Stimulated activated CD4-positive, alpha-beta T cell treated with anti-CD3 and anti-CD28 coated beads, Interleukin-15, amount 100 ng/mL, for 1 hour (primary cell): ENCODE results near the gene BMPR1A.

Experiments used
- DNase-seq, 2 donors: peaks; one replicate each; pipeline ENCODE4 v3.0.0-alpha.2; 2020; ENCODE audit warnings: low read depth in 1 of 2, low spot score in 1 of 2

BMPR1A gene

DNA sequence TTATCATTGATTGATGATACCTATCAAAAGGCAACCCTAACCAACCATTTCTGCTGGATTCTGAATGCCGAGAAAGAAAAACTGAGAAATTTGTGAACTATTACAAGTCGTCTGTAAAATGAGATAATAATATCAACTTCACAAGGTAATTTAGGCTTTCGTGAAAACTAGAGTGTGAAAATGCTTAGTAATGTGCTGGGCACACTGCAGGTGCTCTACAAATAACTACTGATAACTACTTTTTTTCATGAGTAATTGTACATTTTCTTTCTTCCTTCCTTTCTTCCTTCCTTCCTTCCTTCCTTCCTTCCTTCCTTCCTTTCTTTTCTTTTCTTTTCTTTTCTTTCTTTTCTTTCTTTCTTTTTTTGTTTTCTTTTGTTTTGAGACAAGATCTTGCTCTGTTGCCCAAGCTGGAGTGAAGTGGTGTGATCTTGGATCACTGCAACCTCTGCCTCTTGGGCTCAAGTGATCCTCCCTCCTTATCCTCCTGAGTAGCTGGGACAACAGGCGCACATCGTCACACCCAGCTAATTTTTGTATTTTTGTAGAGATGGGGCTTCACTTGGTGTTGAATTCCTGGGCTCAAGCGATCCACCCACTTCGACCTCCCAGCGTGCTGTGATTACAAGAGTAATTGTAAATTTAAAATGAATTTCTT is 42.9 kb downstream of the BMPR1A start:
- no peak for DNase-seq

- no peak for DNase-seq
Observed at GRCh38 chr10:86801995-86802394, 45.6 kb downstream of the BMPR1A start.

- no peak for DNase-seq
Observed at GRCh38 chr10:86802473-86803108, 46.2 kb downstream of the BMPR1A start.

DNA sequence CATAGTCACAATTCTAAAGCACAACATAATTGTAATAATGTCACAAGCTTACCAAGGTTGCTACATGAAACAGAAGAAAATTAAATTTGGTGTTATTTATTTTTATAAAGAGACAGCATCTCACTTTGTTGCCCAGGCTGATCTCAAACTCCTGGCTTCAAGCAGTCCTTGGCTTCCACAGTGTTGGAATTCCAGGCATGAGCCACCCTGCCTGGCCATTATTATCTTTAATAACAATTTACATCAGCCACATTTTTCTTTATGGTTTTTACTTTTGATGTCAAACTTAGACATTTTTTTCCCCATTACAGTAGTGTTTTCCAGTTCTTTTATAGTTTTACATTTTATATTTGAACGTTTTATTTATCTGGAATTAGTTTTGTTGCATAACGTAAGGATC is 46.7 kb downstream of the BMPR1A start:
- no peak for DNase-seq

DNA sequence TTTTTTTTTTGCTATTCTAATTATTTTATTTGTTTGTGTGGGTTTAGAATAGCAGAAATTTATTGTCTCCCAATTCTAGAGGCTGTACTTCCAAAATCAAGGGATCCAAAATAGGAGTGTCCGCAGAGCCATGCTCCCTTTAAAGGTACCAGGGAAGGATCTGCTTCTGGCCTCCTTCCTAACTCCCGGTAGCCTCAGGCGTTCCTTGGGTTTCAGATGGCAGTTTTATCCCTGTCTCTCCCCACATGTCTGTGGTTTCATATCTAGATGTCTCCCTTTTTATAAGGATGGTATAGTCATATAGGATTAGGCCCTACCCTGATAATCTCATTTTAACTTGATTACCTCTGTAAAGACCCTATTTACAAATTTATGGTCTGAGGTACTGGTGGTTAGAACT is 48.4 kb downstream of the BMPR1A start:
- DNase-seq = no peak

DNA sequence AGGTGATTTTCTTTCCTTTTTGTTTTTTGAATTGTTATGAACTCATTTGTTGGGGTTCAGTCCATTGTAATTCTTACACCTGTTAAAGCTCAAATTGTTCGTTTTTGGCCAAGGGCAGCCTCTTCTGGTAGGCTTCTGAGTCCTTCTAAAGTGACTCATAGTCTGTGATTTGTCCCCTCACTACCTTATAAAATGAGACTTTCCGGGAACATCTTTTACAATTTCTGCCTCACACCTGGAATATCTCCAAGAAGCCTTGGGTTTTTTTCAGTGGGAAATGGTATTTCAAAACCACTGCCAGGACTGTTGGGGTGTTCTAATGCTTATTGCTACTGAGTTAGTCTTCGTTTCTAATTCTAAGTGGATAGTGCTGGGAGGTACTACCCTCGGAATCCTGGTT is 56.7 kb downstream of the BMPR1A start:
- no peak for DNase-seq

DNA sequence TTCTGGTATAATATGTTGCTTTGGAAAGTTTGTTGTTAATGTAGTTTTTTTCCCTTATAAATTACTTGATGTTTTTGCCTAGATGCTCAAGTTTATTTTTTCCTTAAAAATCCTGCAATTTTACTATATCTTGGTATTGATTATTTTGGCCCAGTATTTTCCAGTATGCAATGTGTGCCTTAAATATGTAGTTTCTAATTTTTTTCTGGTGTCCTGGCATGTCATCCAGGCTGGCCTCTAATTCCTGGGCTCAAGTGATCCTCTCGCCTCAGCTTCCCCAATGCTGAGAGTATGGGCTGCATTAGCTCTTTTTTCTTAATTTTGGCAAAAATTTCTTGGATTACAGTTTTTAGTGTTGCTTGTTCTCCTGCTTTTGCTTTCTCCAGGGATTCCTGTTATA is 57.6 kb downstream of the BMPR1A start:
- no peak for DNase-seq

- no peak for DNase-seq
Observed at GRCh38 chr10:86815035-86815617, 58.7 kb downstream of the BMPR1A start.

- no peak for DNase-seq
Observed at GRCh38 chr10:86815640-86816039, 59.2 kb downstream of the BMPR1A start.

DNA sequence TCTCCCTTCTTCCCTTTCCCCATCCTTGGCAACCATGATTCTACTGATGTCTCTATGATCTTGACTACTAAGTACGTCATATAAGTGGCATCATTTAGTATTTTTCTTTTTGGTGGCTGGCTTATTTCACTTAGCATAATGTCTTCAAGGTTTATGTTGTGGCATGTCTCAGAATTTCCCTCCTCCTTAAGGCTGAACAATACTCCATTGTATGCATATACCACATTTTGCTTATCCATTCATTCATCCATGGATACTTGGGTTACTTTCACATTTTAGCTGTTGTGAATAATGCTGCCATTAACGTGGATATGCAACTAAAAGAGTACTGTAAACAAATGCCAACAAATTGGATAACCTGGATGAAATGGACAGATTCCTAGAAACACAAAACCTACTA is 60.8 kb downstream of the BMPR1A start:
- DNase-seq = no peak

DNA sequence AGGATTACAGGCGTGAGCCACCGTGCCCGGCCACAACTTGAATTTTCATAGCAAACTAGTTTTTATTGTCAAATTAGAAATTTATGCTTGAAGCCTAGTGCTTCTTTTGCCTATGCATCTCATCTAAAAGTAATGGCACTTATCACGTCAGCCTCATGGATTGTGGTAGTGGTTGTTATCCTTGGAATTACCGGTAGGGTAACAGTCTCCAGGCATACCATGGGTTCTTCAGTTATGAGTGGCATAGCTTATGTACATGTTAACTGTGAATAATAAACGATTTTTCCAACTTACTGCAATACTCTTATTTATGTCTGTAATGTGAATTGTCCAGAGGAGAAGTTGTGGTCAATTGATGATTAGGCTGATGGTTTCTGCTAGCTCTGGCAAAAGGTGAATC is 63.1 kb downstream of the BMPR1A start:
- no peak for DNase-seq

DNA sequence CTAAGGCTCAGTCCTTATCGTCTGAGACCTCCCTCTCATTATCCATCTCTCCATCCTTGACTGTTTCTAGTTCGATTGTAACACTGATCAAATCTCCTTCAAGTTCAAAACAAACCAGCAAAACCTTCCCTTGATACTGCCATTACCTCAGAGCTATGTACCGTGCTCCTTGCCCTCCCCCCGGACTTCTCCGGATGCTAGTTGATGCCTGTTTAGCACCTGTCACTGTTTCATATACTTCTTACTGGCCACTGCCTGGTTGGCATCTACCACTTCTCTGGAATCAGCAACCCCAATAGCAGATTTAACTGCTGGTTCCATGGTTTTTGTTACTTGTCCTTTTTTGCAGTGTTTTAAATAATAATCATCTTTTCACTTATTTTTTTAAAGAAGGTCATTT is 64.1 kb downstream of the BMPR1A start:
- DNase-seq = no peak

GRCh38 chr10:86821388-86821999 is 65.1 kb downstream of the BMPR1A start:
- no peak for DNase-seq

GRCh38 chr10:86823565-86823964 is 67.1 kb downstream of the BMPR1A start:
- no peak for DNase-seq

DNA sequence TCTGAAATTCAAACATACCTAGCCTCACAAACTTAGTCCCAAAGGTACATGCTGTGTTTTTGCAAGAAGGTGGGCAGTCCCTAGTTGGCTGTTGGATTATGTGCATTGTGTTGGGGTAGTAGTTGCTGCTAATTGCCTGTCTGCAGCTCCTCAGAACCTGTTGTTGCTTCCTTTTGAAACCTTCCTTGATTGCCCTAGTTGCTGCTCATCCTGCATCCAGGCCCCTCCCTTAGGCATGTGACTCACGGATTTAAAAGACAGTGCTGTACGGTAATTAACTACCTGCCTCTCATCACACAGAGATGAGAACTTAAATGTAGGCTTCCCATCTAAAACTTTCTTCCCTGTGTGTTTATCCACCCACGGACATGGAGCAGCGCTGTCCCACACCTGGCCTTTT is 67.7 kb downstream of the BMPR1A start:
- DNase-seq = no peak

GRCh38 chr10:86825366-86825765 is 68.9 kb downstream of the BMPR1A start:
- DNase-seq = no peak

DNA sequence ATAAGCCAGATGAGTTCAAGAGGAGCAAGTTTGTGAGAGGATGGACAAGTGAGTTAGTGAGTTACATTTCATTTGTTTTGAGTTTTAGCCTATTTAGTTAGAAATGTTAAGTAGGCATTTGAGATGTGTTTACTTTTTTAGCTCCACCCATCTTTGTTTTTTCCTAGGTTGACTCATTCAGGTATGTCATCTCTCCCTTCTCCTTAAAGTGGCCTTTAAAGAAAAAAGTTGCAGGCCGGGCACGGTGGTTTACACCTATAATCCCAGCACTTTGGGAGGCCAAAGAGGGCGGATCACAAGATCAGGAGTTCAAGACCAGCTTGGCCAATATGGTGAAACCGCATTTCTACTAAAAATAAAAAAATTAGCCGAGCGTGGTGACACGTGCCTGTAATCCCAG is 71.2 kb downstream of the BMPR1A start:
- no peak for DNase-seq

DNA sequence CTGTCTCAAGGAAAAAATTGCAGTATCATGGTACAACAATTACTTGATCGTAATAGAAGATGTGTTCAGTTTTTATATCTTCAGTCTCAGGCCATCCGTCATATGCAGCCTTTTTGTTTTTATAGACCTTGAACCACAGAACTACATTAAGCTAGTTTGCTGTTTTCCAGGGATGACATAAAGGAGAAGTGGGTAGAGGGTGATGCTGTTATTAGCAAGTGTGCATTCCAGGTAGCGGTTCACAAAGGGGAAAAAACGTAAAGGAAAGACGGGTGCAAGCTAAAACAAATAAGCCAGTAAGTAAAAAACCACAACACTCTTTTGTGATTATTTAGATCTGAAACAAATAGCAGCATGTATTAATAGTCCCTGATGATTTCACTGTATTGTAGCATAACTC is 71.7 kb downstream of the BMPR1A start:
- DNase-seq = no peak

GRCh38 chr10:86829472-86829871 is 73.1 kb downstream of the BMPR1A start:
- DNase-seq = no peak

DNA sequence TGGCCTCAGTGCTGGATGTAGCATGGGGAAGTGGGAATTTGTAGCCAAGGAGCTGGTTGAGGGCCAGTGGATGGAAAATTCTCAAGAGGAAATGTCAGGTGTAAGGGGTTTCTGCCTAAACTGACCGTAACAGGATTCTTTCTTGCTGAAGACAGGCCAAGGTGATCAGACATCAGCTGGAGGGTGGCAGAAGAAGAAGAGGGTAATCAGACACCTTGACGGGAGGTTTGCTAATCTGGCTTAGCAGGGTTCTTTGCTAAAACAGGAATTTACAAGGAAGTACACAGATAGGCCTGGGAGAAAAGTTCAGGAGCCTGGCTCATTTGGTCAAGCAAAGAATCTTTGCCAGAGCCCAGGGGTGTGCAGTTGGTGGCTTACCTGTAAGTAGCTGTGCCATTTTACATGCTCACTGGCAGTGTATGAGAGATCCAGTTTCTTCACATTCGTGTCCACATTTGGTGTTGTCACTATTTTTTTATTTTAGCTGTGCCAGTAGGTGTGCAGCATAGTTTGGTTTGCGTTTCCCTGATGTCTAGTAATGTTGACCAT is 73.7 kb downstream of the BMPR1A start:
- no peak for DNase-seq

DNA sequence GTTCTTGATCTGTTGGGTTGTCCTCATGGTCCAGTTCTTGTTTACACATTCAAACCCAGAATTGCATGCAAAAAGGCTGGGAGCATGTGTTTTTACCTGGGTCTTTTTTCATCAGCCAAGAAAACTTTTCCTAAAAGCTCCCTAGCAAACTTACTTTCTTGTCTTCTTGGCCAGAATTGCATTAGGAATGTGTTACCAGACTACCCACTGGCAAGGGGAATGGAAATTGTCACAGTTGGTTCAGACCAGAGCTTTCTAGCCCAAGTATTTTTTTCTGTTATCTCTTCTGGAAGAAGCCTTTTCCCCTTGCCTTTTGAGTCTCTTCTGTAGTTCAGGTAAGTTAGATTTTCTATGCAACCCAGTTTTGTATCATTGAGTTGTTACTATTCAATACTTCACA is 77.5 kb downstream of the BMPR1A start:
- no peak for DNase-seq

GRCh38 chr10:86836044-86836443 is 79.6 kb downstream of the BMPR1A start:
- no peak for DNase-seq
